ENCODE data around the gene RASGRF2. TPM values are rescaled to one million over a fixed set of nuclear protein-coding genes. Genes with fewer than 3 reads are reported as not detected.
A peak's percentile ranks its signal among the peaks of the same experiment; 100 is the strongest.

RASGRF2 gene
- total and polyA plus RNA-seq, 2 of the 13 experiments (the other 11 are each of a cell fraction or from before 2014, with no cell fraction given), result 23.6 to 29.0 TPM

DNA sequence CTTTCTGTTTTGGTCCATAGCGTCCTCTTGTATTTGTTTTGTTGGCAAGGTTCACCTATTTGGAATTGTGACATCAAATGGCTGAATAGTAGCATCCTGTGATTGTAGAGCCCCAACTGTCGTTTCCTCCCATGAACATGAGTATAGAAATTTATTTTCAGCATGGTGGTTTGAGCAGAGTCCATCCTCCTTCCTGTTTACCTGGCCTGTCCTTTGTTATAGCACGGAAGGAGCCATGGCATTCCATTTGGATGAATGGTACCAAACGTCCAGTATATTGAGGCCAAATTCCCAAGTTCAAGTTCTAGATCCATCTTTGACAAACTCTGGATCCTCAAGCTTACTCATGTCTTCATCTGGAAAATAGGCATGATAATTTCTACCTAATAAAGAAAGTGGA, 16.8 kb downstream of the RASGRF2 start:
- Histone ChIP-seq H3K4me3 (replicated peaks in 1 of 3; ENCODE audit: insufficient read depth in 1 of 3, low read depth in 2 of 3, low read length in 3 of 3) (no peak overlapping the region), H3K27me3 (ENCODE audit: control insufficient read depth in 1 of 2, insufficient read depth in 2 of 2, low read length in 2 of 2) (no peaks in the 10 kb centered on the region), H3K4me2 (ENCODE audit: low read depth, low read length) (no peak overlapping the region), H3K9me3 (ENCODE audit: low read length) (no peaks in the 10 kb centered on the region), H4K20me1 (ENCODE audit: insufficient read depth, low read length) (no peaks in the 10 kb centered on the region), H3K4me1 (ENCODE audit: insufficient read depth, low read length) (peaks cover 60% of the 10 kb centered on the region), H3K36me3 (replicated peaks in 1 of 2; ENCODE audit: control insufficient read depth in 1 of 2, insufficient read depth in 2 of 2, low read length in 2 of 2) (no peaks in the 10 kb centered on the region), H3K79me2 (ENCODE audit: insufficient read depth, low read length) (peaks cover 94% of the 10 kb centered on the region), H3K27ac (ENCODE audit: extremely low read length, insufficient read depth, low read length) (peak overlapping the region; percentile 47), H3K9ac (ENCODE audit: insufficient read depth, low read depth, low read length) (no peak overlapping the region), H2AFZ (ENCODE audit: low read length) (no peak overlapping the region)
- 27% methylated on average over 4 of the region's 4 CpGs for WGBS (ENCODE audit: low lambda C conversion rate)
- ChIA-PET POLR2A (no interaction called here), CTCF (ENCODE audit: low intra/inter-chr PET ratio, low total read pairs) (no interaction called here)
- peak; percentile 80 for ATAC-seq
- BruUV-seq (replicated peaks), result no TSS peak
- FAIRE-seq, result no peak
- intact Hi-C loops (cut with micrococcal nuclease; ENCODE audit: unreplicated experiment), result no loop called here
- in situ Hi-C loops (cut with HindIII; ENCODE audit: extremely low pct_ligation_motif_present, low pct_unique_long_range_greater_than_20kb), result no loop called here
- DNase-seq (ENCODE audit: low spot score), result peak; percentile 76
- TF ChIP-seq TBL1XR1 (IDR thresholded peaks at IDR 0.05; ENCODE audit: borderline replicate concordance, low read length, partially characterized antibody) (peak; percentile 39), ELF1 (CRISPR knock-in tag; IDR thresholded peaks at IDR 0.05) (peak; percentile 60), ASH2L (IDR thresholded peaks at IDR 0.05; ENCODE audit: insufficient read length, low read depth, low read length) (peak; percentile 25), FOXK2 (IDR thresholded peaks at IDR 0.05) (peak; percentile 43; the same call in 1 of the 2 replicates), RCOR2 (CRISPR knock-in tag; IDR thresholded peaks at IDR 0.05) (peak; percentile 90), ZNF615 (CRISPR knock-in tag; IDR thresholded peaks at IDR 0.05; ENCODE audit: borderline replicate concordance) (no peak), ZNF326 (CRISPR knock-in tag; IDR thresholded peaks at IDR 0.05; ENCODE audit: borderline replicate concordance) (no peak), ZBTB21 (CRISPR knock-in tag; IDR thresholded peaks at IDR 0.05) (0 out of 2 replicates have a peak, but pooled peaks have one; percentile 28), ETV5 (CRISPR knock-in tag; IDR thresholded peaks at IDR 0.05; ENCODE audit: borderline replicate concordance) (peak; percentile 97), ATM (IDR thresholded peaks at IDR 0.05; ENCODE audit: borderline replicate concordance) (no peak), SAP130 (CRISPR knock-in tag; IDR thresholded peaks at IDR 0.05; ENCODE audit: low read depth) (peak; percentile 66), HMG20A (CRISPR knock-in tag; IDR thresholded peaks at IDR 0.05; ENCODE audit: borderline replicate concordance) (peak; percentile 72; the same call in 1 of the 2 replicates), TOE1 (CRISPR knock-in tag; IDR thresholded peaks at IDR 0.05) (no peak), FOXA3 (CRISPR knock-in tag; IDR thresholded peaks at IDR 0.05) (peak; percentile 82), KLF15 (CRISPR knock-in tag; IDR thresholded peaks at IDR 0.05; ENCODE audit: borderline replicate concordance) (no peak), TAF15 (IDR thresholded peaks at IDR 0.05; ENCODE audit: low read depth, low read length, poor library complexity, severe bottlenecking) (no peak), SALL1 (CRISPR knock-in tag; IDR thresholded peaks at IDR 0.05) (peak; percentile 40; the same call in 1 of the 2 replicates), CEBPG (CRISPR knock-in tag; IDR thresholded peaks at IDR 0.05) (0 out of 2 replicates have a peak, but pooled peaks have one; percentile 28), HNF4A (CRISPR knock-in tag; IDR thresholded peaks at IDR 0.05) (peak; percentile 44), EHMT2 (IDR thresholded peaks at IDR 0.05; ENCODE audit: borderline replicate concordance, low read depth, low read length) (0 out of 2 replicates have a peak, but pooled peaks have one; percentile 29)
- TF ChIP-seq, protein P1, sequence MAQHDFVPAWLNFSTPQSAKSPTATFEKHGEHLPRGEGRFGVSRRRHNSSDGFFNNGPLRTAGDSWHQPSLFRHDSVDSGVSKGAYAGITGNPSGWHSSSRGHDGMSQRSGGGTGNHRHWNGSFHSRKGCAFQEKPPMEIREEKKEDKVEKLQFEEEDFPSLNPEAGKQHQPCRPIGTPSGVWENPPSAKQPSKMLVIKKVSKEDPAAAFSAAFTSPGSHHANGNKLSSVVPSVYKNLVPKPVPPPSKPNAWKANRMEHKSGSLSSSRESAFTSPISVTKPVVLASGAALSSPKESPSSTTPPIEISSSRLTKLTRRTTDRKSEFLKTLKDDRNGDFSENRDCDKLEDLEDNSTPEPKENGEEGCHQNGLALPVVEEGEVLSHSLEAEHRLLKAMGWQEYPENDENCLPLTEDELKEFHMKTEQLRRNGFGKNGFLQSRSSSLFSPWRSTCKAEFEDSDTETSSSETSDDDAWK (CRISPR knock-in tag; IDR thresholded peaks at IDR 0.05), result no peak
- TF ChIP-seq, protein P2, sequence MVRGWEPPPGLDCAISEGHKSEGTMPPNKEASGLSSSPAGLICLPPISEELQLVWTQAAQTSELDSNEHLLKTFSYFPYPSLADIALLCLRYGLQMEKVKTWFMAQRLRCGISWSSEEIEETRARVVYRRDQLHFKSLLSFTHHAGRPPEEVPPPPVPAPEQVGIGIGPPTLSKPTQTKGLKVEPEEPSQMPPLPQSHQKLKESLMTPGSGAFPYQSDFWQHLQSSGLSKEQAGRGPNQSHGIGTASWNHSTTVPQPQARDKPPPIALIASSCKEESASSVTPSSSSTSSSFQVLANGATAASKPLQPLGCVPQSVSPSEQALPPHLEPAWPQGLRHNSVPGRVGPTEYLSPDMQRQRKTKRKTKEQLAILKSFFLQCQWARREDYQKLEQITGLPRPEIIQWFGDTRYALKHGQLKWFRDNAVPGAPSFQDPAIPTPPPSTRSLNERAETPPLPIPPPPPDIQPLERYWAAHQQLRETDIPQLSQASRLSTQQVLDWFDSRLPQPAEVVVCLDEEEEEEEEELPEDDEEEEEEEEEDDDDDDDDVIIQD (CRISPR knock-in tag; IDR thresholded peaks at IDR 0.05; ENCODE audit: low read depth), result peak; percentile 98
- TF ChIP-seq, protein P3, sequence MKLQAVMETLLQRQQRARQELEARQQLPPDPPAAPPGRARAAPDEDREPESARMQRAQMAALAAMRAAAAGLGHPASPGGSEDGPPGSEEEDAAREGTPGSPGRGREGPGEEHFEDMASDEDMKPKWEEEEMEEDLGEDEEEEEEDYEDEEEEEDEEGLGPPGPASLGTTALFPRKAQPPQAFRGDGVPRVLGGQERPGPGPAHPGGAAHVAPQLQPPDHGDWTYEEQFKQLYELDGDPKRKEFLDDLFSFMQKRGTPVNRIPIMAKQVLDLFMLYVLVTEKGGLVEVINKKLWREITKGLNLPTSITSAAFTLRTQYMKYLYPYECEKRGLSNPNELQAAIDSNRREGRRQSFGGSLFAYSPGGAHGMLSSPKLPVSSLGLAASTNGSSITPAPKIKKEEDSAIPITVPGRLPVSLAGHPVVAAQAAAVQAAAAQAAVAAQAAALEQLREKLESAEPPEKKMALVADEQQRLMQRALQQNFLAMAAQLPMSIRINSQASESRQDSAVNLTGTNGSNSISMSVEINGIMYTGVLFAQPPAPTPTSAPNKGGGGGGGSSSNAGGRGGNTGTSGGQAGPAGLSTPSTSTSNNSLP (IDR thresholded peaks at IDR 0.05; ENCODE audit: low read depth, low read length), result 0 out of 2 replicates have a peak, but pooled peaks have one; percentile 19

All from HepG2 (cell line).